ENCODE data around the gene RABGAP1L. TPM values are rescaled to one million over a fixed set of nuclear protein-coding genes. Genes with fewer than 3 reads are reported as not detected.
"Not testable (repeated sequence)": the region's sequence is repeated elsewhere in the genome, so short reads cannot be mapped to it uniquely, and the experiment has no call there.

The RABGAP1L gene
- total RNA-seq, 1 donor from 2014 or later = 28.8 TPM

DNA sequence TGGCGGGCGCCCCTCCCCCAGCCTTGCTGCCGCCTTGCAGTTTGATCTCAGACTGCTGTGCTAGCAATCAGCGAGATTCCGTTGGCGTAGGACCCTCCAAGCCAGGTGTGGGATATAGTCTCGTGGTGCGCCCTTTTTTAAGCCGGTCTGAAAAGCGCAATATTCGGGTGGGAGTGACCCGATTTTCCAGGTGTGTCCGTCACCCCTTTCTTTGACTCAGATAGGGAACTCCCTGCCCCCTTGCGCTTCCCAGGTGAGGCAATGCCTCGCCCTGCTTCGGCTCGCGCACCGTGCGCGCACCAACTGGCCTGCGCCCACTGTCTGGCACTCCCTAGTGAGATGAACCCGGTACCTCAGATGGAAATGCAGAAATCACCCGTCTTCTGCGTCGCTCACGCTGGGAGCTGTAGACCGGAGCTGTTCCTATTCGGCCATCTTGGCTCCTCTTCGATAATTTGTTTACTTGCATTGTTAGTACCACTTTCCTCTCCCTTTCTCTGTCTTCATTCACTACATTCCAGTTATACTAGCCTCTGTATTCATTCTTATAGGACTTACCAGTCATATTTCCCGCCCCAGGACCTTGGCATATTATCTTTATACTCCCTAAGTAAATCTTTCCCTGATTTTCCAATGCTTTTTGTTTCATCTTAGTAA, 79.7 kb downstream of the RABGAP1L start:
- H3K4me1 Mint-ChIP-seq (ENCODE audit: low read depth); H3K27ac Mint-ChIP-seq; H3K27me3 Mint-ChIP-seq (ENCODE audit: low read depth); H3K9me3 Mint-ChIP-seq; intact Hi-C loops (cut with micrococcal nuclease); DNase-seq (ENCODE audit: low spot score); H3K4me3 Mint-ChIP-seq (ENCODE audit: low read depth): not testable (repeated sequence)
- H3K36me3 Mint-ChIP-seq (ENCODE audit: low read depth) = peaks cover 12% of the 10 kb centered on the region

DNA sequence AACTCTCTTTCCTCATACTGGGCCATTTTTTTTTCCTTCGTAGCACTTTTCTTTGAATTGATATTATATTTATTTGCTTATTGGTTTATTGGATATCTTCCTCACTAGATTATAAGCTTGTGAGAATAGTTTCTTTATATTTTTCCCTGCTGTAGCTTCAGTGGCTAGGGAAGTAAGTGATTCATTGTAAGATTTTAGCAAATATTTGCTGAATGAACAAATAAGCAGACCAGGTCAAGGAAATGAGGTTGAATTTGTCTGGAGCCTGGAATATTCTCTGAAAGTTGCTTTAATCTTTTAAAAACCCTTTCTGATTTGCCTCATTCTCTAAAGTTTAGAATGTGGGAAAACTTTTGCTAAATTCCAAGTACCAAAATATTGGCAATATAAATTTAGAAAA, 80.2 kb downstream of the RABGAP1L start:
- Mint-ChIP-seq H3K27ac (no peak overlapping the region), H3K27me3 (ENCODE audit: low read depth) (no peaks in the 10 kb centered on the region)

DNA sequence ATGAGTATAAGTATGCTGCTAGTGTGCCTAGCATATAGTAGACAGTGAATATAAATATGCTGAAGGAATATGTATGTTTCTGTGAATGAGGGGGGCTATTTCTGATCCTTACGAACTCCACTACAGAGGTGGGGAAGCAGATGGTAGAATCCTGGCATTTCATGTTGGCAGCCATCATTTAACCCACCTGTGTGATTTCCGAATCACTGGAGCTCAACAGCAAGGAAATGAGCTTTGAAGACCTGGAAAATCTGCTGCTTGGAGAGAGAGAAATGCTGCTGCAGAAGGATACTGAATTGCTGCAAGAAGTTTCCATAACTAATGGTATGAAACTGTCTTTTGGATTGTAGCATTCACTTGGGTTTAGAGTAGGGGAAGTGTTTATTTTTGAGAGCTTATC, 83.5 kb downstream of the RABGAP1L start:
- no peak overlapping the region for H3K4me3 Mint-ChIP-seq (ENCODE audit: low read depth)
- no peaks in the 10 kb centered on the region for H3K4me1 Mint-ChIP-seq (ENCODE audit: low read depth)
- intact Hi-C loops (cut with micrococcal nuclease) = no loop called here
- peaks cover 25% of the 10 kb centered on the region for H3K36me3 Mint-ChIP-seq (ENCODE audit: low read depth)
- no peak overlapping the region for H3K27ac Mint-ChIP-seq
- no peak for DNase-seq (ENCODE audit: low spot score)
- no peaks in the 10 kb centered on the region for H3K9me3 Mint-ChIP-seq
- no peaks in the 10 kb centered on the region for H3K27me3 Mint-ChIP-seq (ENCODE audit: low read depth)

More for the DNA sequence above, 80.2 kb downstream of the RABGAP1L start:
- no peaks in the 10 kb centered on the region for H3K9me3 Mint-ChIP-seq
- DNase-seq (ENCODE audit: low spot score) = no peak
- intact Hi-C loops (cut with micrococcal nuclease) = no loop called here
- peaks cover 18% of the 10 kb centered on the region for H3K36me3 Mint-ChIP-seq (ENCODE audit: low read depth)
- no peak overlapping the region for H3K4me3 Mint-ChIP-seq (ENCODE audit: low read depth)
- no peaks in the 10 kb centered on the region for H3K4me1 Mint-ChIP-seq (ENCODE audit: low read depth)

DNA sequence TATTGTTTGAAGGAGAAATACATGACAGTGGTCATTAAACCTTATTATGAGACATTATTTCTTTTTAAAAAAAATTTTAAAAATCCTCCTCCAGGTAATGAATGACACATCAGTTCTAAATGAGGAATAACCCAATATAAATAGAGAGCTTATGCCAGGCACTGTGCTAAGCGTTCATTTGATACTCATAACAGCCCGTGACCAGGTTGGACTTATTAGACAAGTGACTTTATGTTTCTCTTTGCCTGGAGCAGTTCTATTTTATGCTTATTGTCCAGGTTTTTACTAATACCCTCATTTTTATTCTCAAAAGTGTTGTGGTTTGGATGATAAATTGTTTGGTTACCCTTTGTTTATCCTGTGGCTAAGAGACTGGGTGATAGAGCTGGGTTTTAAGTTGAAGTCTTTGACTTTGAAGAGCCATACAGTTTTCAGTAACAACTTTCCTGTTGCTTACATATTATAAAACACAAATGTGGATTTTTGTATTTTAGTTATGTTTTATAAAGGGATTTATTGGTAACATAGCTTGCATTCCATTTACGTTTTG, 84.2 kb downstream of the RABGAP1L start:
- Mint-ChIP-seq H3K4me1 (ENCODE audit: low read depth) (no peaks in the 10 kb centered on the region), H3K9me3 (no peaks in the 10 kb centered on the region), H3K4me3 (ENCODE audit: low read depth) (no peak overlapping the region), H3K27ac (no peak overlapping the region), H3K27me3 (ENCODE audit: low read depth) (no peaks in the 10 kb centered on the region), H3K36me3 (ENCODE audit: low read depth) (peaks cover 25% of the 10 kb centered on the region)
- no peak for DNase-seq (ENCODE audit: low spot score)
- intact Hi-C loops (cut with micrococcal nuclease) = no loop called here

DNA sequence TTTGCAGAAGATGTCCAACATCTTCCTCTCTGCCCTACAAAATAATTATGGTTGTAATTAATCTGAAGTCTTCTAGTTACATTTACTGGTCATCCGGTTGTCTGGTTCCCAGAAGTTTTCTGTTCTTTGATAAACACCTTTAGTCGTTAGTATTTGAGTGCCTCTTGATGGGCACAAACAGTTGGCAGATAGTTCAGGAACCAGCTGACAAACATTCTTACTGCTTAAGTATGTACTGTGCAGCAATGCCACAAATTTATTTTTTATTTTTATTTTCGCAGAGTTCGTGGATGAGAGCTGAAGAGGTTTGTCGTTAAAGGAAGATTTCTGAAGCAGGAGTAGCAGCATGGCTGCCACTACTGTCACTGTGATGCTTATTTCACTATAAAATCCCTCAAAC, 84.7 kb downstream of the RABGAP1L start:
- Mint-ChIP-seq H3K4me1 (ENCODE audit: low read depth) (no peaks in the 10 kb centered on the region), H3K9me3 (no peaks in the 10 kb centered on the region), H3K27me3 (ENCODE audit: low read depth) (no peaks in the 10 kb centered on the region), H3K36me3 (ENCODE audit: low read depth) (peaks cover 25% of the 10 kb centered on the region), H3K27ac (no peak overlapping the region), H3K4me3 (ENCODE audit: low read depth) (no peak overlapping the region)
- intact Hi-C loops (cut with micrococcal nuclease) = no loop called here
- no peak for DNase-seq (ENCODE audit: low spot score)

DNA sequence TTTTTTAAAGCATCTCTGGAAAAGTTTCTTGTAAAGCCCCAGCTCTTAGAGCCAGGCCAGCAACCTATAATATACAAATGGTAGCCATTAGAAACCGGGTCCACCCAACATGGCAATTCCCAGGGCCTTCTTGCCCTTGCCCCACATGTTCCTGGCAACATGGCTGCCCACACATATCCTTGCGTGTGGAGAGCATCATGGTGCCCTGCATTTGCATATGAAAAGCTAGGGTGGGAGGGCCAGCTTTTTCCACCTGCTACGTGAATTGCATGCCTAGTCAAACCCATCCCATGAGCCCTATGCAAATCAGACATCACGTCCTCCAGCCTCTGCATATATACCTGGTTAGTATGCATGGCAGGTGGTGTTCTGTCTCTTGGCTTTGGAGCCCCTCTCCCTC, 88.2 kb downstream of the RABGAP1L start:
- Mint-ChIP-seq H3K36me3 (ENCODE audit: low read depth) (peaks cover 24% of the 10 kb centered on the region), H3K27me3 (ENCODE audit: low read depth) (no peaks in the 10 kb centered on the region), H3K4me3 (ENCODE audit: low read depth) (no peak overlapping the region), H3K27ac (no peak overlapping the region), H3K4me1 (ENCODE audit: low read depth) (no peaks in the 10 kb centered on the region), H3K9me3 (no peaks in the 10 kb centered on the region)
- DNase-seq (ENCODE audit: low spot score) = no peak
- intact Hi-C loops (cut with micrococcal nuclease) = no loop called here

DNA sequence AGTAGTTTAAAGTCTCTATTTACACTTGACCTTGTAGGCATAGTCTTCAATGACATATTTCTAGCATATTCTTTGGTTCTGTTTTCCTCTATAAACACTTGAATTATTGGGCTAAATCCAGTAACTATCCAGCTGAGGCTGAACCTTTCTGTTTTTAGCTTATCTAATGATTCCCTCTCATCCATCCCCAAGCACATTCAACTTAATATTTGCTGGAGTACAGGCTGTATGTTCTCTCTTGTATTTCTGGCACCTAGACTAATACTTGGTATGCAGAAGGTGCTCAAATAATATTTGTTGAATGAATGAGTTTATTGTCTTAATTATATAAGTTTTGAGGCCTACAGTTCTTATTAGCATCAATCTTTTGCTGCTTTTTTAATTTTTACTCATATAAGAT, 88.7 kb downstream of the RABGAP1L start:
- Mint-ChIP-seq H3K9me3 (no peaks in the 10 kb centered on the region), H3K4me1 (ENCODE audit: low read depth) (no peaks in the 10 kb centered on the region), H3K27ac (no peak overlapping the region), H3K27me3 (ENCODE audit: low read depth) (no peaks in the 10 kb centered on the region), H3K36me3 (ENCODE audit: low read depth) (peaks cover 19% of the 10 kb centered on the region), H3K4me3 (ENCODE audit: low read depth) (no peak overlapping the region)
- intact Hi-C loops (cut with micrococcal nuclease) = no loop called here
- no peak for DNase-seq (ENCODE audit: low spot score)

DNA sequence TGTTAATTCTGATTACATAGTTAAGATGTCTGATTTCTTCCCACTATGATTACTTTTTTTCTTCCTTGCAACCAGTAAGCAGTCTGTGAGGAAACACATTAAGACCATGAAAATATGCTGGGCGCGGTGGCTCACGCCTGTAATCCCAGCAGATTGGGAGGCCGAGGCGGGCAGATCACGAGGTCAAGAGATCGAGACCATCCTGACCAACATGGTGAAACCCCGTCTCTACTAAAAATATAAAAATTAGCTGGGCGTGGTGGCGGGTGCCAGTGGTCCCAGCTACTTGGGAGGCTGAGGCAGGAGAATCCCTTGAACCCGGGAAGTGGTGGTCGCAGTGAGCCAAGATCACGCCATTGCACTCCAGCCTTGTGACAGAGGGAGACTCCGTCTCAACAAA, 97.1 kb downstream of the RABGAP1L start:
- H3K9me3 Mint-ChIP-seq; intact Hi-C loops (cut with micrococcal nuclease); H3K4me3 Mint-ChIP-seq (ENCODE audit: low read depth); H3K27me3 Mint-ChIP-seq (ENCODE audit: low read depth); DNase-seq (ENCODE audit: low spot score); H3K27ac Mint-ChIP-seq; H3K4me1 Mint-ChIP-seq (ENCODE audit: low read depth): not testable (repeated sequence)
- peaks cover 12% of the 10 kb centered on the region for H3K36me3 Mint-ChIP-seq (ENCODE audit: low read depth)

DNA sequence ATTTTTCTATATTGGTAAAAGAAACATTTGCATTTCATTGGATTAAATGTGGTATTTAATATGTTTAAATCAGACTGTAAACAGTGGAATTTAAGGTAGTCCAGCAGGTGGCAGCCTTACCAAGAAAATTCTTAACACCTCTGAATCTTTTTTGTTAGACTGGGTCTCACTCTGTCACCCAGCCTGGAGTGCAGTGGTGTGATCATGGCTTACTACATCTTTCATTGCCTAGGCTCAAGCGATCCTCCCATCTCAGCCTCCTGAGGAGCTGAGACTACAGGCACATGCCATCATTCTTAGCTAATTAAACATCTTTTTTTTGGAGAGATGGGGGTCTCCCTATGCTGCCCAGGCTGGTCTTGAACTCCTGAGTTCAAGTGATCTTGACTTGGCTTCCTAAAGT, 98.8 kb downstream of the RABGAP1L start:
- no peak overlapping the region for H3K27ac Mint-ChIP-seq
- peaks cover 12% of the 10 kb centered on the region for H3K36me3 Mint-ChIP-seq (ENCODE audit: low read depth)
- H3K4me1 Mint-ChIP-seq (ENCODE audit: low read depth) = no peaks in the 10 kb centered on the region
- no peaks in the 10 kb centered on the region for H3K9me3 Mint-ChIP-seq
- no peaks in the 10 kb centered on the region for H3K27me3 Mint-ChIP-seq (ENCODE audit: low read depth)
- intact Hi-C loops (cut with micrococcal nuclease) = loop anchor here (1.0 to 2.0 kb wide), 2 partner anchors 468 to 487 kb away; no protein-coding TSS in a partner anchor
- no peak overlapping the region for H3K4me3 Mint-ChIP-seq (ENCODE audit: low read depth)
- DNase-seq (ENCODE audit: low spot score) = no peak

DNA sequence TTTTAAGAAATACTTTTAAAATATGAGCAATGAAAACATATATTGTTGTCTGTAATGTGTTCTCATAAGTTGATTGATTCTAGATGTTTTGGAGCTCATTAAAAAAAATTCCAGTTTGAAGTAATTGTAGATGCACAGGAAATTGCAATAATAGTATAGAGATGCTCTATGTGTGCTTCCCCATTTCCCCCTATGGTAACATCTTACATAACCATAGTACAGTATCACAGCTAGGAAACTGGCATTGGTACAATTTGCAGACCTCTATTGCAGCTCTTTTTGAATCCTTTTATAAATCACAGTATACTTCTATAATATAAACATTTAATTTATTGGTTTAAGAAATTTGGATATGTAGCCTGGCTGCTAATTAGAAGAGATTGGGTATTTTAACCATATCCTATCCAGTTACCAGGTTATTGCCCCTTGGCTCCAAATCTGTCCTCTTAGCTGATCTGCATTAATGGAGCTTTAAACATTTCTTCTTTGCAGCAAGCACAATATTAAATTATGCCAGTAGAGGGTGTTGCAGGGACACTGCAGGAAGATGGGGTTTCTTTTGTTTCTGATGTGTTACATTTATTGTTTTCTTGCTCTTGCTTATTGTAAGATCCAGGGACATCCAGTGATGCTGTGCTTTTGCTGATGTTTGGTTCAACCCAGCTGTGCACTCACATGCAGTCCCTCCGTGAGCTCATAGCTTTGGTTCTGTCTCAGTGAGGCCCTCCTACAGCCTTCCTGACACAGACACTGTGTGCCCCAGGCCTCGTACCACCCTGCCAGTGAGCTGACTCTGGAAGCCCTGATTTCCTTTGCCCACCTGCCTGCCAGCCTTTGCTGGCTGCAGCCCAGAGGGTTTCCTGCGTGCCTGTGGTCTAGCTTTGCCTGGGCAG, 103.3 kb downstream of the RABGAP1L start:
- H3K27ac Mint-ChIP-seq = no peak overlapping the region
- no peaks in the 10 kb centered on the region for H3K27me3 Mint-ChIP-seq (ENCODE audit: low read depth)
- no peaks in the 10 kb centered on the region for H3K4me1 Mint-ChIP-seq (ENCODE audit: low read depth)
- DNase-seq (ENCODE audit: low spot score) = no peak
- no peaks in the 10 kb centered on the region for H3K36me3 Mint-ChIP-seq (ENCODE audit: low read depth)
- intact Hi-C loops (cut with micrococcal nuclease) = no loop called here
- no peak overlapping the region for H3K4me3 Mint-ChIP-seq (ENCODE audit: low read depth)
- no peaks in the 10 kb centered on the region for H3K9me3 Mint-ChIP-seq

DNA sequence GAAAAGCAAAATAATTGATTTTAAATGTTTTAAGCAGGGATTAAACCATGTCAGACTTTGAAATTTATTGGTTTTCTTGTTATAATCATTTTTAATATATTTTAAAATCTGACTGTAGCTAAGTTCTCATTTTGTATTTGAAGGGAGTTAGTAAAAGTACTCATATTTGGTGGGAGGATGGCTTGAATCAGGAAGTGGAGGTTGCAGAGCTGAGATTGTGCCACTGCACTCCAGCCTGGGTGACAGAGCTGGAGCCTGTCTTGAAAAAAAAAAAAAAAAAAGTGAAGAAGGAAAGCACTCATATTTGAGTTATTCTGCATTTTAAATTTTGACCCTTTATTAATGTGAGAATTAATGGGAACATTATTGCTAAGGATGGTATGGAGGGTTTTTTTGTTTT, 106.0 kb downstream of the RABGAP1L start:
- H3K4me1 Mint-ChIP-seq (ENCODE audit: low read depth) = no peaks in the 10 kb centered on the region

DNA sequence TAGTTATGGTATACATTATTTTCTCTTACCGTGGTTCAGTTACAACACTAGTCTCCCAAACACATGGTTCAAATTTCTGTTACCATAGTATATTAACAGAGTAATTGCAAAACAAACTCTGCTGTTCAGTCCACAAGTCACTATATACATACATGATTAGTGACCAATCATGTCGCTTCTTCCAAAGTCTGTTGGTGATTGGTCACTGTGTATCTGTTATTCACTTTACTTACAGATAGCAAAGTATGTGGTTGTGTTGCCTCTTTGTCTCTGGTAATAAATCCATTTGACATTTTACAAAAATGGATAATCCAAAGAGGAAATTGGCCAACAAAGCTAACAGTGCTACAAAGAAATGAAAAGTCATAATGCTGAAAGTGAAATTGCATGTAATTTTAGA, 107.2 kb downstream of the RABGAP1L start:
- Mint-ChIP-seq H3K4me1 (ENCODE audit: low read depth) (no peaks in the 10 kb centered on the region), H3K9me3 (no peaks in the 10 kb centered on the region), H3K4me3 (ENCODE audit: low read depth) (no peak overlapping the region), H3K27me3 (ENCODE audit: low read depth) (no peaks in the 10 kb centered on the region), H3K27ac (no peak overlapping the region), H3K36me3 (ENCODE audit: low read depth) (no peaks in the 10 kb centered on the region)
- intact Hi-C loops (cut with micrococcal nuclease) = no loop called here
- no peak for DNase-seq (ENCODE audit: low spot score)

More for the DNA sequence above, 106.0 kb downstream of the RABGAP1L start:
- H3K4me3 Mint-ChIP-seq (ENCODE audit: low read depth) = no peak overlapping the region
- no peaks in the 10 kb centered on the region for H3K27me3 Mint-ChIP-seq (ENCODE audit: low read depth)
- no peaks in the 10 kb centered on the region for H3K36me3 Mint-ChIP-seq (ENCODE audit: low read depth)
- no peaks in the 10 kb centered on the region for H3K9me3 Mint-ChIP-seq
- intact Hi-C loops (cut with micrococcal nuclease) = no loop called here
- no peak overlapping the region for H3K27ac Mint-ChIP-seq
- DNase-seq (ENCODE audit: low spot score) = no peak

DNA sequence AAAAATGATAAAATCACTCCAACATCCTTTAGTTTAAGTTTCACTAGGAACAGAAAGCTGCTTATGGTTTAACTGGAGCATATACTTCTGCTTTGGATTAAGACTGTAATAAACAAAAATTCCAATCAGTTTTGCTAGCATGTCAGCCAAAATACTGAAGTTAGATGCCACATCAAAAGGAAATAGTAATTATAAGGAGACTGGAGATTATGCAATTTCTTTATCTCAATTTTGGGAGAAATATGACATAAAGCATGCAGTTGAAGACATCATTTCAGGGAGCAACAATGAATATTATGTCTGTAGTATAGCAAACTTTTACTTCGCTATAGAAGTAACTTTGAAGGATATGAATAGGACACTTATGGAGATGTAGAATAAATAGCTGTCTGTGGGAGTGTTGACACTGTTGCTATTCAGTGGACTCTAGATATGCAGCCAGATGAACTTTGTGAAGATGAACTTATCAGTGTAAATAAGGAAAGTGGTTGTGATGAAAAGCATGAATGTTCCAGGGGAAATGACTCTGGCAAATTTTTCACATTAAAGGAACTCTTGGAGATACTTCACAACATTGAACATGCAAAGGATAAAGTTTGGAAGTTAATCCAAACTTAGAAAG, 107.8 kb downstream of the RABGAP1L start:
- Mint-ChIP-seq H3K36me3 (ENCODE audit: low read depth) (no peaks in the 10 kb centered on the region), H3K9me3 (no peaks in the 10 kb centered on the region), H3K27me3 (ENCODE audit: low read depth) (no peaks in the 10 kb centered on the region), H3K4me3 (ENCODE audit: low read depth) (no peak overlapping the region), H3K27ac (no peak overlapping the region), H3K4me1 (ENCODE audit: low read depth) (no peaks in the 10 kb centered on the region)
- intact Hi-C loops (cut with micrococcal nuclease) = no loop called here
- DNase-seq (ENCODE audit: low spot score) = no peak

Data from activated T-helper 2 cell treated with anti-CD3 and anti-CD28 coated beads, Interferon-gamma antibody, Interleukin-2, Interleukin-4, amounts not matched to agents 10 μg/mL and 5 μg/mL and 100 μg/mL, durations not matched to agents 14 hours and 24 hours and 36 hours (primary cell).